RWPE2 (cell line): ENCODE results near the gene PODNL1.

Experiments
- ATAC-seq: fragments of 200-7000 bp; cut with Tn5 transposase; 3 replicates; pipeline ENCODE4 v1.9.1; 2021; ENCODE audit warnings: low read depth
- DNase-seq: peaks from one replicate; pipeline ENCODE4 v3.0.0-alpha.2; 2020; ENCODE audit warnings: low spot score
- H3K27ac ChIP-seq: fragments of 450-650 bp; 2 replicates; pipeline ENCODE4 v1.5.1; 2017; ENCODE audit warnings: mild to moderate bottlenecking; ENCODE audit not compliant: poor library complexity, severe bottlenecking
- H3K27me3 ChIP-seq: fragments of 250-450 bp; sonication (Bioruptor Pico); 2 replicates; pipeline ENCODE4 v1.5.1; 2021; ENCODE audit warnings: mild to moderate bottlenecking, moderate library complexity; ENCODE audit not compliant: insufficient read depth, poor library complexity, severe bottlenecking
- H3K36me3 ChIP-seq: fragments of 250-450 bp; sonication (Bioruptor Pico); 2 replicates; pipeline ENCODE4 v1.5.1; 2020; ENCODE audit warnings: low read depth, mild to moderate bottlenecking, moderate library complexity
- H3K4me1 ChIP-seq: fragments of 250-450 bp; sonication (Bioruptor Pico); 2 replicates; pipeline ENCODE4 v1.5.1; 2021; ENCODE audit warnings: mild to moderate bottlenecking, moderate library complexity; ENCODE audit not compliant: insufficient read depth, poor library complexity, severe bottlenecking
- H3K4me3 ChIP-seq: fragments of 250-450 bp; sonication (Bioruptor Pico); 2 replicates; pipeline ENCODE4 v1.5.1; 2021; ENCODE audit warnings: mild to moderate bottlenecking, moderate library complexity; ENCODE audit not compliant: severe bottlenecking
- H3K9me3 ChIP-seq: fragments of 250-450 bp; sonication (Bioruptor Pico); 2 replicates; pipeline ENCODE4 v1.5.1; 2021; ENCODE audit warnings: mild to moderate bottlenecking, moderate library complexity; ENCODE audit not compliant: severe bottlenecking
- CTCF ChIP-seq: fragments of 450-650 bp; IDR thresholded peaks from one replicate; pipeline ENCODE4 v1.5.1; 2017; ENCODE audit warnings: mild to moderate bottlenecking, moderate library complexity; ENCODE audit not compliant: poor library complexity, severe bottlenecking

PODNL1 gene

GRCh38 chr19:13959141-13959961, 21.1 kb upstream of the PODNL1 start:
- H3K4me3 ChIP-seq, result no peak overlapping the region
- no peak overlapping the region for H3K27ac ChIP-seq
- no peaks in the 10 kb centered on the region for H3K27me3 ChIP-seq
- H3K36me3 ChIP-seq, result peaks cover 62% of the 10 kb centered on the region
- H3K9me3 ChIP-seq, result no peaks in the 10 kb centered on the region
- no peak for DNase-seq
- H3K4me1 ChIP-seq, result no peaks in the 10 kb centered on the region
- no peak for TF ChIP-seq CTCF
- no peak for ATAC-seq

DNA sequence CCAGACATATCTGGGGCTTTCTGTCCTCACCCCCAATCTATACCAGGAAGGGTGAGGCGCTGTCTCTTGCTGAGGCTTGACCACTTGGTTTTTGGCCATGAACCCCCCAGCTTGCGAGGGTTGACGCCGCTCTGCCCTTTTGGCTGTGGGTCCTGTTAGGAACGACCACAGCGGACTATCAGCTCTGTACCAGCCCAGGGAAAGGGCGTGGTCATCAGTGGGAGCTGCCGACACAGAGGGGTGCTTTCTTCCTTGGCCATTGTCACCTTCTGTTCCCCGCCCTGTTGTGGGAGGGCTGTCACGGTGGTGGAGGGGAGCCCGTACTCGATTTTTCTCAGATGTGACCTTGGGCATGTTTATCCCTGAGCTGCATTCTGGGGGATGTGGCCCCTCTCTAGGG, 19.8 kb upstream of the PODNL1 start:
- H3K36me3 ChIP-seq, result peaks cover 65% of the 10 kb centered on the region
- no peak overlapping the region for H3K4me3 ChIP-seq
- no peak for DNase-seq
- no peak for ATAC-seq
- H3K27ac ChIP-seq, result no peak overlapping the region
- no peaks in the 10 kb centered on the region for H3K27me3 ChIP-seq
- TF ChIP-seq CTCF, result no peak
- peaks cover 4% of the 10 kb centered on the region for H3K4me1 ChIP-seq
- H3K9me3 ChIP-seq, result no peaks in the 10 kb centered on the region

GRCh38 chr19:13957051-13957450, 18.8 kb upstream of the PODNL1 start:
- no peak for ATAC-seq
- peaks cover 4% of the 10 kb centered on the region for H3K4me1 ChIP-seq
- H3K27me3 ChIP-seq, result no peaks in the 10 kb centered on the region
- no peak overlapping the region for H3K27ac ChIP-seq
- no peak for DNase-seq
- peaks cover 65% of the 10 kb centered on the region for H3K36me3 ChIP-seq
- H3K4me3 ChIP-seq, result no peak overlapping the region
- no peak for TF ChIP-seq CTCF
- no peaks in the 10 kb centered on the region for H3K9me3 ChIP-seq

DNA sequence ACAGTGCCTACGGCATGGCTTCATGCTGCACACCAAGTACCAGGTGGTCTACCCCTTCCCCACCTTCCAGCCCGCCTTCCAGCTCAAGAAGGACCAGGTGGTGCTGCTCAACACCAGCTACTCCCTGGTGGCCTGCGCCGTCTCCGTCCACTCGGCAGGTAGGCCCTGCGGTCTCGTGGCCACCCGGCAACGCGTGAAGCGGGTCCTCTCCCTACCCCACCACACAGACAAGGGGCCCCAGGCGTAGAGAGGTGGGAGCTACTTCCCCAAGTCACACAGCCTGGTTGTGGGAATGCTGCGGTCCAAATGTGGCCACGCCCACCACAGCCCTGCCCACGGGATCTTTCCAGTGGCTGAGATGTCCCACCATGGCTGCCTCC, 18.1 kb upstream of the PODNL1 start:
- H3K36me3 ChIP-seq, result peaks cover 61% of the 10 kb centered on the region
- no peaks in the 10 kb centered on the region for H3K27me3 ChIP-seq
- DNase-seq (no peak), ATAC-seq (no peak)
- no peaks in the 10 kb centered on the region for H3K9me3 ChIP-seq
- peaks cover 4% of the 10 kb centered on the region for H3K4me1 ChIP-seq
- TF ChIP-seq CTCF, result no peak
- H3K4me3 ChIP-seq, result no peak overlapping the region
- H3K27ac ChIP-seq, result no peak overlapping the region

GRCh38 chr19:13955662-13956364, 17.6 kb upstream of the PODNL1 start:
- Histone ChIP-seq H3K9me3 (no peaks in the 10 kb centered on the region), H3K36me3 (peaks cover 60% of the 10 kb centered on the region), H3K4me3 (no peak overlapping the region), H3K4me1 (peaks cover 4% of the 10 kb centered on the region), H3K27me3 (no peaks in the 10 kb centered on the region), H3K27ac (no peak overlapping the region)
- TF ChIP-seq CTCF, result no peak
- no peak for ATAC-seq
- DNase-seq, result no peak
